PFSK-1 (cell line): ENCODE results near the gene PRKN.

Experiments used
- SIN3A ChIP-seq: IDR thresholded peaks from 2 replicates; pipeline ENCODE4 v1.6.1; 2012; ENCODE audit warnings: mild to moderate bottlenecking, low read length, moderate library complexity, borderline replicate concordance; ENCODE audit not compliant: insufficient read depth
- TF ChIP-seq, protein P1 (sequence below), 2 experiments: IDR thresholded peaks; 2 replicates each; pipeline versions ENCODE4 v1.6.1 to v1.8.0; 2011 to 2012; ENCODE audit warnings: low read depth in 2 of 2, low read length in 2 of 2, control low read depth in 1 of 2, inconsistent platforms in 1 of 2, mild to moderate bottlenecking in 1 of 2, moderate library complexity in 1 of 2; ENCODE audit not compliant: insufficient read depth in 1 of 2

DNA sequence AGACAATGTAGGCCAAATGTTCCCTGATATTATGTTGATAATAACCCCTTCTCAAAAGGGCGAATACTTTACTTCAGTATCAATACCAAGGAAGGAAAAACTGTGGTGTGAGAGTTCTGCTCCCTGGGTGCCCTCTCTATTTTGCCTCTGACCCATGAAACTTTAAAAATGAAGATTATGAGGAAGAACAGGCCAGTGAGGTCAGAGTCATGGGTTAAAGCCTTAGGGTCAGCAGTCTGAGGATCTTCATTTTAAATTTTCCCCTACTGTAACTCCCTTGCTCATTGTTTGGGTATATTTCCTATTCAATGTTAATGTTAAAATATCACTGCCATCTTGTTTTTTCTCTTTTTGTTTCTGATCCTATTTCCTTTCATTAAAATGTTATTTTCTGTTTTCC is 47.9 kb downstream of the PRKN start:
- TF ChIP-seq SIN3A, result no peak
- TF ChIP-seq, protein P1, sequence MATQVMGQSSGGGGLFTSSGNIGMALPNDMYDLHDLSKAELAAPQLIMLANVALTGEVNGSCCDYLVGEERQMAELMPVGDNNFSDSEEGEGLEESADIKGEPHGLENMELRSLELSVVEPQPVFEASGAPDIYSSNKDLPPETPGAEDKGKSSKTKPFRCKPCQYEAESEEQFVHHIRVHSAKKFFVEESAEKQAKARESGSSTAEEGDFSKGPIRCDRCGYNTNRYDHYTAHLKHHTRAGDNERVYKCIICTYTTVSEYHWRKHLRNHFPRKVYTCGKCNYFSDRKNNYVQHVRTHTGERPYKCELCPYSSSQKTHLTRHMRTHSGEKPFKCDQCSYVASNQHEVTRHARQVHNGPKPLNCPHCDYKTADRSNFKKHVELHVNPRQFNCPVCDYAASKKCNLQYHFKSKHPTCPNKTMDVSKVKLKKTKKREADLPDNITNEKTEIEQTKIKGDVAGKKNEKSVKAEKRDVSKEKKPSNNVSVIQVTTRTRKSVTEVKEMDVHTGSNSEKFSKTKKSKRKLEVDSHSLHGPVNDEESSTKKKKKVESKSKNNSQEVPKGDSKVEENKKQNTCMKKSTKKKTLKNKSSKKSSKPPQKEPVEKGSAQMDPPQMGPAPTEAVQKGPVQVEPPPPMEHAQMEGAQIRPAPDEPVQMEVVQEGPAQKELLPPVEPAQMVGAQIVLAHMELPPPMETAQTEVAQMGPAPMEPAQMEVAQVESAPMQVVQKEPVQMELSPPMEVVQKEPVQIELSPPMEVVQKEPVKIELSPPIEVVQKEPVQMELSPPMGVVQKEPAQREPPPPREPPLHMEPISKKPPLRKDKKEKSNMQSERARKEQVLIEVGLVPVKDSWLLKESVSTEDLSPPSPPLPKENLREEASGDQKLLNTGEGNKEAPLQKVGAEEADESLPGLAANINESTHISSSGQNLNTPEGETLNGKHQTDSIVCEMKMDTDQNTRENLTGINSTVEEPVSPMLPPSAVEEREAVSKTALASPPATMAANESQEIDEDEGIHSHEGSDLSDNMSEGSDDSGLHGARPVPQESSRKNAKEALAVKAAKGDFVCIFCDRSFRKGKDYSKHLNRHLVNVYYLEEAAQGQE (IDR thresholded peaks at IDR 0.05; ENCODE audit: insufficient read depth in 1 of 2, low read depth in 2 of 2, low read length in 2 of 2), result no peak
